ENCODE measurements around the gene NEO1. TPM values are rescaled to one million over a fixed set of nuclear protein-coding genes. Genes with fewer than 3 reads are reported as not detected.

Gene NEO1
- total RNA-seq, 1 donor: 55.4 TPM

GRCh38 chr15:73110201-73110600 is 57.9 kb downstream of the NEO1 start:
- Histone ChIP-seq H3K36me3 (ENCODE audit: insufficient read depth, low read length) (no peaks in the 10 kb centered on the region), H4K20me1 (ENCODE audit: insufficient read depth, low read length) (peaks cover 3% of the 10 kb centered on the region), H3K4me1 (ENCODE audit: insufficient read depth, low read length) (no peaks in the 10 kb centered on the region), H3K27ac (ENCODE audit: low read depth, low read length) (no peak overlapping the region), H2AFZ (ENCODE audit: low read length) (no peak overlapping the region), H3K79me2 (ENCODE audit: insufficient read depth, low read length) (no peaks in the 10 kb centered on the region), H3K4me2 (ENCODE audit: insufficient read depth, low read length) (no peak overlapping the region), H3K9me3 (ENCODE audit: low read depth, low read length) (no peaks in the 10 kb centered on the region), H3K4me3 (ENCODE audit: insufficient read depth, low read length) (no peak overlapping the region), H3K27me3 (ENCODE audit: insufficient read depth, low read length) (no peaks in the 10 kb centered on the region)
- no peak for DNase-seq (ENCODE audit: insufficient read length, low spot score, missing footprints)
- TF ChIP-seq CTCF (IDR thresholded peaks at IDR 0.05; ENCODE audit: extremely low read depth, low read depth, low read length): no peak

GRCh38 chr15:73114064-73114463 is 61.8 kb downstream of the NEO1 start:
- H2AFZ ChIP-seq (ENCODE audit: low read length): no peak overlapping the region
- H3K4me3 ChIP-seq (ENCODE audit: insufficient read depth, low read length): no peak overlapping the region
- no peaks in the 10 kb centered on the region for H3K79me2 ChIP-seq (ENCODE audit: insufficient read depth, low read length)
- no peak overlapping the region for H3K4me2 ChIP-seq (ENCODE audit: insufficient read depth, low read length)
- H3K9me3 ChIP-seq (ENCODE audit: low read depth, low read length): no peaks in the 10 kb centered on the region
- no peak overlapping the region for H3K27ac ChIP-seq (ENCODE audit: low read depth, low read length)
- TF ChIP-seq CTCF (IDR thresholded peaks at IDR 0.05; ENCODE audit: extremely low read depth, low read depth, low read length): no peak
- no peak for DNase-seq (ENCODE audit: insufficient read length, low spot score, missing footprints)
- no peaks in the 10 kb centered on the region for H4K20me1 ChIP-seq (ENCODE audit: insufficient read depth, low read length)
- H3K36me3 ChIP-seq (ENCODE audit: insufficient read depth, low read length): no peaks in the 10 kb centered on the region
- H3K4me1 ChIP-seq (ENCODE audit: insufficient read depth, low read length): no peaks in the 10 kb centered on the region
- no peaks in the 10 kb centered on the region for H3K27me3 ChIP-seq (ENCODE audit: insufficient read depth, low read length)

- no peak overlapping the region for H3K4me3 ChIP-seq (ENCODE audit: insufficient read depth, low read length)
- H3K79me2 ChIP-seq (ENCODE audit: insufficient read depth, low read length): no peaks in the 10 kb centered on the region
- DNase-seq (ENCODE audit: insufficient read length, low spot score, missing footprints): no peak
- no peak for TF ChIP-seq CTCF (IDR thresholded peaks at IDR 0.05; ENCODE audit: extremely low read depth, low read depth, low read length)
- H2AFZ ChIP-seq (ENCODE audit: low read length): no peak overlapping the region
- H3K4me2 ChIP-seq (ENCODE audit: insufficient read depth, low read length): no peak overlapping the region
- no peaks in the 10 kb centered on the region for H3K4me1 ChIP-seq (ENCODE audit: insufficient read depth, low read length)
- H3K36me3 ChIP-seq (ENCODE audit: insufficient read depth, low read length): no peaks in the 10 kb centered on the region
- H4K20me1 ChIP-seq (ENCODE audit: insufficient read depth, low read length): no peaks in the 10 kb centered on the region
- no peaks in the 10 kb centered on the region for H3K27me3 ChIP-seq (ENCODE audit: insufficient read depth, low read length)
- H3K27ac ChIP-seq (ENCODE audit: low read depth, low read length): no peak overlapping the region
- H3K9me3 ChIP-seq (ENCODE audit: low read depth, low read length): no peaks in the 10 kb centered on the region
Measured at GRCh38 chr15:73116164-73116563, 63.9 kb downstream of the NEO1 start.

- no peaks in the 10 kb centered on the region for H3K79me2 ChIP-seq (ENCODE audit: insufficient read depth, low read length)
- no peak overlapping the region for H3K4me3 ChIP-seq (ENCODE audit: insufficient read depth, low read length)
- H3K4me2 ChIP-seq (ENCODE audit: insufficient read depth, low read length): no peak overlapping the region
- no peak for TF ChIP-seq CTCF (IDR thresholded peaks at IDR 0.05; ENCODE audit: extremely low read depth, low read depth, low read length)
- no peaks in the 10 kb centered on the region for H3K4me1 ChIP-seq (ENCODE audit: insufficient read depth, low read length)
- H4K20me1 ChIP-seq (ENCODE audit: insufficient read depth, low read length): no peaks in the 10 kb centered on the region
- H3K27me3 ChIP-seq (ENCODE audit: insufficient read depth, low read length): no peaks in the 10 kb centered on the region
- no peak overlapping the region for H2AFZ ChIP-seq (ENCODE audit: low read length)
- H3K27ac ChIP-seq (ENCODE audit: low read depth, low read length): no peak overlapping the region
- DNase-seq (ENCODE audit: insufficient read length, low spot score, missing footprints): no peak
- H3K36me3 ChIP-seq (ENCODE audit: insufficient read depth, low read length): no peaks in the 10 kb centered on the region
- H3K9me3 ChIP-seq (ENCODE audit: low read depth, low read length): no peaks in the 10 kb centered on the region
Measured at GRCh38 chr15:73118055-73118454, 65.8 kb downstream of the NEO1 start.

Data from osteoblast (primary cell).